Vagina (tissue), 2 donors: ENCODE data around the gene ELP4.

Experiments
- CTCF ChIP-seq, 3 experiments: fragments of 450-650 bp in 2 of 3; fragments of 200-600 bp in 1 of 3; sonication (generic) in 1 of 3; IDR thresholded peaks; one replicate each; pipeline ENCODE4 v1.5.1; 2017 to 2019; ENCODE audit warnings: antibody characterized with exemption in 3 of 3, mild to moderate bottlenecking in 2 of 3, moderate library complexity in 2 of 3
- POLR2A ChIP-seq, 2 donors: fragments of 450-650 bp; IDR thresholded peaks; one replicate each; pipeline ENCODE4 v1.6.1; 2017; ENCODE audit warnings: antibody characterized with exemption in 2 of 2, mild to moderate bottlenecking in 2 of 2, moderate library complexity in 2 of 2
- POLR2AphosphoS5 ChIP-seq, 2 donors: sonication (generic); formaldehyde crosslinking; IDR thresholded peaks; one replicate each; pipeline ENCODE4 v1.9.0; 2017; ENCODE audit warnings: antibody characterized with exemption in 2 of 2, mild to moderate bottlenecking in 2 of 2, low read depth in 1 of 2; ENCODE audit not compliant: insufficient read depth in 1 of 2

GRCh38 chr11:31555938-31556337 is 46.4 kb downstream of the ELP4 start:
- no peak for TF ChIP-seq CTCF (IDR thresholded peaks at IDR 0.05)
- TF ChIP-seq POLR2AphosphoS5 (IDR thresholded peaks at IDR 0.05; ENCODE audit: insufficient read depth in 1 of 2, low read depth in 1 of 2), result no peak
- no peak for TF ChIP-seq POLR2A (IDR thresholded peaks at IDR 0.05)
